GM18861 (cell line): ENCODE measurements around the gene HMOX2.

ENCODE experiments used
- ATAC-seq: cut with Tn5 transposase; IDR thresholded peaks from one replicate; pipeline ENCODE4 v1.9.1; 2021; ENCODE audit not compliant: unreplicated experiment

HMOX2 gene

GRCh38 chr16:4475880-4476788 is at the start of gene HMOX2:
HMOX2 (plus strand) TSS chr16:4476398; CDS start chr16:4505525, 29,127 bp downstream.
- peak; percentile 87 for ATAC-seq

- ATAC-seq: no peak
Observed at GRCh38 chr16:4426722-4427372, 49.4 kb upstream of the HMOX2 start.

- ATAC-seq: no peak
Observed at GRCh38 chr16:4428500-4428899, 47.7 kb upstream of the HMOX2 start.

GRCh38 chr16:4431023-4431422 is 45.2 kb upstream of the HMOX2 start:
- no peak for ATAC-seq

- ATAC-seq: no peak
Observed at GRCh38 chr16:4433228-4433627, 43.0 kb upstream of the HMOX2 start.

- ATAC-seq: no peak
Observed at GRCh38 chr16:4433914-4434787, 42.0 kb upstream of the HMOX2 start.

- ATAC-seq: no peak
Observed at GRCh38 chr16:4435337-4436067, 40.7 kb upstream of the HMOX2 start.

- no peak for ATAC-seq
Observed at GRCh38 chr16:4437366-4437765, 38.8 kb upstream of the HMOX2 start.

- ATAC-seq: no peak
Observed at GRCh38 chr16:4442371-4442770, 33.8 kb upstream of the HMOX2 start.

- ATAC-seq: no peak
Observed at GRCh38 chr16:4443271-4443670, 32.9 kb upstream of the HMOX2 start.

- no peak for ATAC-seq
Observed at GRCh38 chr16:4443986-4444385, 32.2 kb upstream of the HMOX2 start.

GRCh38 chr16:4450430-4450829 is 25.8 kb upstream of the HMOX2 start:
- ATAC-seq: no peak

- no peak for ATAC-seq
Observed at GRCh38 chr16:4450931-4451519, 25.2 kb upstream of the HMOX2 start.

- no peak for ATAC-seq
Observed at GRCh38 chr16:4452674-4453073, 23.5 kb upstream of the HMOX2 start.

- ATAC-seq: no peak
Observed at GRCh38 chr16:4454623-4455022, 21.6 kb upstream of the HMOX2 start.

GRCh38 chr16:4455081-4455480 is 21.1 kb upstream of the HMOX2 start:
- ATAC-seq: no peak

GRCh38 chr16:4455951-4456350 is 20.2 kb upstream of the HMOX2 start:
- no peak for ATAC-seq

GRCh38 chr16:4460936-4461249 is 15.3 kb upstream of the HMOX2 start:
- no peak for ATAC-seq

GRCh38 chr16:4461250-4462085 is 14.7 kb upstream of the HMOX2 start:
- no peak for ATAC-seq
